ENCODE data around the gene PSAP.

PSAP gene

DNA sequence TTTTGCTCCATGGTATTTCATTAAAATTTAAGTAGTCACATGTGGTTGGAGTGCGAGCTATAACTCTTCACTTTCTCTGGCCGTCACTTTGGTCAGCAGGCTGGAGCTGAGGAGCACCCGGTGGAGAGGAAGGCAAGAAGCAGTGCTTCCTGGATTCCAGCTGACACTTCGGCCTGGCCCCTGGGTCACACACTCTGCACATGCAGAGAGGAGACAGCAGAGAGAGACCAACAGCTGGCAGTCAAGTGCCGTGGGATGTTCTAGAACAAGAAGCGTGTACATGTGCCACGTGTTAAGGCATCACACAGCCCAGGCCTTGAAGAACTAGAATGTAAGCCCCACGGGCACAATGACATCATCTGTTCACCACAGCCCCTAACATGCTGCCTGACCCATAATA lies 30.1 kb downstream of the PSAP start:
- TF ChIP-seq, protein P1, sequence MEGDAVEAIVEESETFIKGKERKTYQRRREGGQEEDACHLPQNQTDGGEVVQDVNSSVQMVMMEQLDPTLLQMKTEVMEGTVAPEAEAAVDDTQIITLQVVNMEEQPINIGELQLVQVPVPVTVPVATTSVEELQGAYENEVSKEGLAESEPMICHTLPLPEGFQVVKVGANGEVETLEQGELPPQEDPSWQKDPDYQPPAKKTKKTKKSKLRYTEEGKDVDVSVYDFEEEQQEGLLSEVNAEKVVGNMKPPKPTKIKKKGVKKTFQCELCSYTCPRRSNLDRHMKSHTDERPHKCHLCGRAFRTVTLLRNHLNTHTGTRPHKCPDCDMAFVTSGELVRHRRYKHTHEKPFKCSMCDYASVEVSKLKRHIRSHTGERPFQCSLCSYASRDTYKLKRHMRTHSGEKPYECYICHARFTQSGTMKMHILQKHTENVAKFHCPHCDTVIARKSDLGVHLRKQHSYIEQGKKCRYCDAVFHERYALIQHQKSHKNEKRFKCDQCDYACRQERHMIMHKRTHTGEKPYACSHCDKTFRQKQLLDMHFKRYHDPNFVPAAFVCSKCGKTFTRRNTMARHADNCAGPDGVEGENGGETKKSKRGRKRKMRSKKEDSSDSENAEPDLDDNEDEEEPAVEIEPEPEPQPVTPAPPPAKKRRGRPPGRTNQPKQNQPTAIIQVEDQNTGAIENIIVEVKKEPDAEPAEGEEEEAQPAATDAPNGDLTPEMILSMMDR (IDR thresholded peaks at IDR 0.05; ENCODE audit: insufficient read depth, missing control alignments), result no peak
- no peak for FAIRE-seq

DNA sequence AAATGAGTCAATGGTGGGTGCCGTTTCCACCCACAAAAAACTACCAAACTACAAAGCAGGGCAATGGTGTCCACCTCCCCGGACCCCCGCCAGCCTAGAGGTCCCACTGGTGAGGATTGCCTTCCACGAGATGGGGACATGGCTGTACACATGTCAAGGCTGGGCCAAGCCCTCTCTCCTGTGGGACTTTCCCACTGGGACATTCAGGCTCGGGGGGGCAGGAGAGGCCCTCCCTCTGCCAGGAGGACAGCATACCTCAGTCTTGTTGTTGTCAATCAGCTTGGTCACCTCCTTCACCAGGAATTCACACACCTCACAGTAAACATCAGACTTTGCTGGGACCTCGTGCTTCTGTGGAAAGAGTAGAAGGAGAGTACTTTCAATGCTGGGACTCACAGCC lies 31.1 kb downstream of the PSAP start:
- DNase-seq (ENCODE audit: insufficient read length, low spot score) (no peak), FAIRE-seq (no peak)
- TF ChIP-seq, protein P1 (IDR thresholded peaks at IDR 0.05; ENCODE audit: insufficient read depth, missing control alignments), result no peak

More for the DNA sequence above, 30.1 kb downstream of the PSAP start:
- DNase-seq (ENCODE audit: insufficient read length, low spot score), result no peak

DNA sequence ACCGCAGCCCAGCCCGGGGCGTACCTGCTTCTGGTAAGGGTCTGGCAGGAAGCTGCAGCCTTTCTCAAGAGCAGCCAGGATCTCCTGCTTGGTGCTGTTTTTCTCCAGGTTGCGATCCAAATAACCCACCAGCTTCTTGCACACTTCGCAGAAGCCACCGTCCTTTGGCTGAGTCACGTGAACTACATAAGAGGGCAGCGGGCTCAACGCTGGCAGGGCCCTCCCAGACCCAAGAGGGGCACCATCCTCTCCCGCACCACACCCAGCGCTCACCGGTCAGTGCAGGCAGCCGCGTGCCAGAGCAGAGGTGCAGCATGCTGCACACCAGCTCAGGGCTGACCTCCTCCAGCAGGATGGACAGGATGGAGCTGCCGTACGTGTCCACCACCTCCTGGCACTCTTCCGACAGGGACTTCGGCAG lies 31.6 kb downstream of the PSAP start:
- TF ChIP-seq, protein P1 (IDR thresholded peaks at IDR 0.05; ENCODE audit: insufficient read depth, missing control alignments), result no peak
- FAIRE-seq, result no peak
- DNase-seq (ENCODE audit: insufficient read length, low spot score), result no peak

DNA sequence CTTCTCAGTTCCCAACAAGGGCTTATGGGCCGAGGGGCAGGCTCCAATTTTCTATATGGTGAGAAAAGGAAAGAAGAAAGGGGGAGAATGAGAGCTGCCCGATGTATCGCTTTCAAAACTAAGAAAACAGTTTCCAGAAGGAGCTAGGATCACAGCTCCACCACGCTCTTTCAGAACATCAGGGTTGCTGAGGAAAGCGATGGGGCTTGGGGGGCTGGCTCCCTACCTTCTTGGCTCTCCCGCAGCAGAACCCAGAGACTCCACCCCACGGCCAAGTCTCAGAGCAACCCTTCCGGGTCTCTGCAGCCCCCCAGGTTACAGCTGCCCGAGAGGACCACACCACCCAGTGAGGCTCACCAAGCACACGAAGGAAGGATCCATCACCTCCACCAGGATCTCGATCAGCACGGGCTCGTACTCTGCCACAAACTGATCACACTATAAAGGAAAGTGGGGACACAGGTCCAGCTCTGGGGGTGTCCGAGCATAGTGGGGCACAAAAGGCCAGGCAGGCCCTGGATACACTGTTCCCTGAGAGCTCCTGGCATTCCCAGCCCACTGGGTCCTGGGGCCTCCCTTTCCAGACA lies 32.3 kb downstream of the PSAP start:
- no peak for FAIRE-seq
- no peak for DNase-seq (ENCODE audit: insufficient read length, low spot score)
- TF ChIP-seq, protein P1 (IDR thresholded peaks at IDR 0.05; ENCODE audit: insufficient read depth, missing control alignments), result no peak

DNA sequence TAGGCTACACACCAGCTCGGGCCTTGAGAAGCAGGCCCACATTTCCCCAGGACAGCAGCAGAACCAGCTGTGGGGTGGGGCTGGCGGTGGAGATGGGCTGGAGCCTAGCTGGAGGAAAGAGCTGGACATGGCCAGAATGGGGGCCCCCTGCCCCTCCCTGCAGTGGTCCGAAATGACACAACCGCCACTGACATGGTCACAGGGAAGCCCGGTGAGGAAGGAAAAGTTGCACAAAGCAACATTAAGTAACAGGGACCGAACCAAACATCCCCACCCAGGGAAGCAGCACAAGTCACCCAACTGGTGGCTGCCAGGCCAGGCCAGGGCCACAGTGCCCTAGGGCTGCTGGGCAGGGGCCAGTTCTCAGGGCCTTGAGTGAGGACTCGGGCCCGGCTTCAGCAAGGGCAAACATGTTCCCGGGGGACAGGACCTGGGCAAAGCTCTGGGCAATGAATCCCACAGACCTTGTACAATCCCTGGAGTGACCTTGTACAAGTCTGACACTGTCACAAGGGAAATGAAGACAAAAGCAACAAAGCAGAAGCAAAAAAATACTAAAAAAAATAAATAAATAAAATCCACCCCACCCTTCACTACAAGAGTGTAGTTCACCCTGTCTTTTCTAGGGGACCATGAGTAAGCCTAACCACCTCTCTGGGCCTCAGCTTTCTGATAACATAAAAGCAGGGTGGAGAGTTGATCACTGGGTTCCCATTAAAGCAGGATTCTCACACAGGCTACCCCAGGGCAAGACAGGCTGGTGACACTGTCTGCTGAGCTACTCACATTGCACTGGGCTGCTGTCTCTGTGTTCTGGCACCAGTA lies 33.0 kb downstream of the PSAP start:
- TF ChIP-seq, protein P1 (IDR thresholded peaks at IDR 0.05; ENCODE audit: insufficient read depth, missing control alignments), result no peak
- FAIRE-seq, result no peak
- DNase-seq (ENCODE audit: insufficient read length, low spot score), result no peak

DNA sequence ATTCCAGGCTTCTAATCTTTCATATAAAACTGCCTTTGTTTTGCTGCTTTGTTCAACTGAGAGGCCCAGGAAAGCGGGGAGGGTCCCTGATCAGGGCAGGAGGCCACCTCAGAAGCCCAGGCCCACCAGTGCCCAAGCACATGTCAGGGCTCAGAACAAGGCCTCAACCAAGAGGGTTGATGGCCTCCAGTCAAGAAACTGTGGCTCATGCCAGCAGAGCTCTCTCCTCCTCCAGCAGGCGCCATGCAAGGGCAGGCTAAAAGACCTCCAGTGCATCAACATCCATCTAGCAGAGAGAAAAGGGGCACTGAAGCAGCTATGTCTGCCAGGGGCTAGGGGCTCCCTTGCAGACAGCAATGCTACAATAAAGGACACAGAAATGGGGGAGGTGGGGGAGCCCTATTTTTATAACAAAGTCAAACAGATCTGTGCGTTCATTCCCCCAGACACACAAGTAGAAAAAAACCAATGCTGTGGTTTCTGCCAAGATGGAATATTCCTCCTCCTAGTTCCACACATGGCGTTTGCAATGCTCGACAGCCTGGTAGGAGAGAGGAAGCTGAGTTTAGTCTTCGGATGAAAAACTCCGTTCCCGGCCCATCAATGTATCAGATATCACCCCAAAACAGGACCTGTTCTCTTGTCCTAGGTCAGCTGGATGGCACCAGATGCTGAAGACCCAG lies 34.0 kb downstream of the PSAP start:
- TF ChIP-seq, protein P1 (IDR thresholded peaks at IDR 0.05; ENCODE audit: insufficient read depth, missing control alignments), result no peak
- DNase-seq (ENCODE audit: insufficient read length, low spot score) (no peak), FAIRE-seq (no peak)
